ENCODE measurements around the gene SLC44A1. TPM values are rescaled to one million over a fixed set of nuclear protein-coding genes. Genes with fewer than 3 reads are reported as not detected.

SLC44A1 gene
- polyA plus RNA-seq, 3 donors: 6.9 to 52.1 (median 46.5) TPM

DNA sequence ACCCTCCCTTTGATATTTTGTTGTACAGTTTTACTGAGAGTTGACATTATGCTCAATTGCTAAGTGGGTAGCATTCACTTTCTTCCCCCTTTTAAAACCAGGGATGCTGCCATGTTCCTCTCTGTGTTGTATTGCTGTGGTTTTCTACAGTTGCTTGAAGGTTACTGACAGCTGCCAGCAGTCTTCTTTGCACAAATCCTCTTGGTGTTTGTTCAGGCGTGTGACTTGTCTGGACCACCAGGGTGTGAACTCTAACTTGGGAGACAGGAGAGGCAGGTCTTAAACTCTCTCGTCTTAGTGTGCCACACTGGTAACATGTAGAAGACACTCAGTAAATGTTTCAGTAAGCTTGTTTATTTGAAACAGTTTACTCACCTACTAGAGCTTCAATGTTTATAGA is 25.1 kb downstream of the SLC44A1 start:
- peaks cover 0 to 2% (median 0%) of the 10 kb centered on the region in 7 donors for H3K9me3 Mint-ChIP-seq
- Histone ChIP-seq H4K20me1 (ENCODE audit: insufficient read depth, low read length) (peaks cover 4% of the 10 kb centered on the region), H3K4me2 (replicated peaks; ENCODE audit: extremely low read depth, low read length, poor library complexity, severe bottlenecking) (no peak overlapping the region), H3K79me2 (ENCODE audit: insufficient read depth, low read length) (peaks cover 99% of the 10 kb centered on the region), H2AFZ (ENCODE audit: insufficient read depth, low read depth, low read length, poor library complexity, severe bottlenecking) (no peak overlapping the region), H3K9me3 (replicated peaks in 1 of 2; ENCODE audit: control insufficient read depth in 1 of 2, insufficient read depth in 1 of 2, low read length in 2 of 2) (no peaks in the 10 kb centered on the region), H3K36me3 (replicated peaks in 1 of 2; ENCODE audit: control insufficient read depth in 1 of 2, insufficient read depth in 2 of 2, low read length in 2 of 2) (no peaks in the 10 kb centered on the region), H3K27ac (ENCODE audit: low read depth in 1 of 2, low read length in 2 of 2) (no peak overlapping the region), H3K4me1 (ENCODE audit: control insufficient read depth in 1 of 2, insufficient read depth in 2 of 2, low read length in 2 of 2) (peaks cover 2 to 7% of the 10 kb centered on the region in 2 donors), H3K9ac (ENCODE audit: insufficient read depth, low read length, poor library complexity, severe bottlenecking) (no peak overlapping the region), H3K4me3 (replicated peaks in 1 of 3; ENCODE audit: low read depth in 2 of 3, low read length in 3 of 3) (no peak overlapping the region), H3K27me3 (ENCODE audit: control insufficient read depth in 2 of 2, insufficient read depth in 2 of 2, low read length in 2 of 2) (no peaks in the 10 kb centered on the region)
- intact Hi-C loops (cut with micrococcal nuclease): no loop called here
- H3K4me1 Mint-ChIP-seq: peaks cover 30% of the 10 kb centered on the region
- peak overlapping the region in 2 of 7 donors; percentile 3 to 25 for H3K27ac Mint-ChIP-seq
- no peaks in the 10 kb centered on the region for H3K27me3 Mint-ChIP-seq (ENCODE audit: low read depth in 3 of 3)
- peaks cover 4 to 11% of the 10 kb centered on the region in 2 donors for H3K36me3 Mint-ChIP-seq
- no peak for DNase-seq
- no peak for TF ChIP-seq CTCF (IDR thresholded peaks at IDR 0.05)
- no peak overlapping the region for H3K4me3 Mint-ChIP-seq
- WGBS (ENCODE audit: insufficient coverage): 100% methylated on average over 1 of the region's 2 CpGs

- Mint-ChIP-seq H3K27ac (peak overlapping the region in 2 of 7 donors; percentile 31 to 58), H3K4me3 (no peak overlapping the region), H3K4me1 (peaks cover 28% of the 10 kb centered on the region), H3K9me3 (peaks cover 0 to 2% (median 0%) of the 10 kb centered on the region in 7 donors), H3K27me3 (ENCODE audit: low read depth in 3 of 3) (no peaks in the 10 kb centered on the region), H3K36me3 (peaks cover 2 to 15% of the 10 kb centered on the region in 2 donors)
- Histone ChIP-seq H3K4me1 (ENCODE audit: control insufficient read depth in 1 of 2, insufficient read depth in 2 of 2, low read length in 2 of 2) (peaks cover 0 to 5% of the 10 kb centered on the region in 2 donors), H4K20me1 (ENCODE audit: insufficient read depth, low read length) (peaks cover 4% of the 10 kb centered on the region), H3K4me3 (replicated peaks in 1 of 3; ENCODE audit: low read depth in 2 of 3, low read length in 3 of 3) (no peak overlapping the region), H3K79me2 (ENCODE audit: insufficient read depth, low read length) (peaks cover 99% of the 10 kb centered on the region), H3K9me3 (replicated peaks in 1 of 2; ENCODE audit: control insufficient read depth in 1 of 2, insufficient read depth in 1 of 2, low read length in 2 of 2) (no peaks in the 10 kb centered on the region), H3K4me2 (replicated peaks; ENCODE audit: extremely low read depth, low read length, poor library complexity, severe bottlenecking) (no peak overlapping the region), H2AFZ (ENCODE audit: insufficient read depth, low read depth, low read length, poor library complexity, severe bottlenecking) (no peak overlapping the region), H3K9ac (ENCODE audit: insufficient read depth, low read length, poor library complexity, severe bottlenecking) (no peak overlapping the region), H3K36me3 (replicated peaks in 1 of 2; ENCODE audit: control insufficient read depth in 1 of 2, insufficient read depth in 2 of 2, low read length in 2 of 2) (no peaks in the 10 kb centered on the region), H3K27me3 (ENCODE audit: control insufficient read depth in 2 of 2, insufficient read depth in 2 of 2, low read length in 2 of 2) (no peaks in the 10 kb centered on the region), H3K27ac (ENCODE audit: low read depth in 1 of 2, low read length in 2 of 2) (no peak overlapping the region)
- TF ChIP-seq CTCF (IDR thresholded peaks at IDR 0.05): no peak
- no peak for DNase-seq
- no CpG with 5 or more reads among the region's 4 CpGs for WGBS (ENCODE audit: insufficient coverage)
- intact Hi-C loops (cut with micrococcal nuclease): no loop called here
Measured at GRCh38 chr9:105270711-105271110, 26.3 kb downstream of the SLC44A1 start.
